ENCODE data around the gene RNF151. TPM values are rescaled to one million over a fixed set of nuclear protein-coding genes. Genes with fewer than 3 reads are reported as not detected.
A peak's percentile ranks its signal among the peaks of the same experiment; 100 is the strongest.

RNF151 gene
- total and polyA plus RNA-seq, 2 of the 13 experiments (the other 11 are each of a cell fraction or from before 2014, with no cell fraction given) = not detected

DNA sequence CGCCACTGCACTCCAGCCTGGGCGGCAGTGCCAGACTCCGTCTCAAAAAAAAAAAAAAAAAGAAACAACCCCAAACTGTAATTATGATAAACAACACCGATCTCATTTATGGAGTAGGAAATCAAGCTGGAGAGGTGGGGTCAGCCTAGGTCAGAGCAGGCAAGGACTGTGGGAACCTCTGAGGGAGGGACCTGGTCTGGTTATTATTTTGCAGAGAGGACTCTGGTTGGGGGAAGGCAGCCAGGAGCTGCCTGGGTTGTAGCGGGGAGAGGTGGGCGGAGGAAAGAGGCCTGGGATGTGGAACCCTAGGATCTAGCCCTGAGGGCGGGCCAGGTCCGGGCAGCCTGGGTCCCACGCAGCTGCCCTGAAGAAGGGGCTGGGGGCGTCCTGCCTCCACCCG is 37.6 kb upstream of the RNF151 start (continued):
- TF ChIP-seq E2F1 (CRISPR knock-in tag; IDR thresholded peaks at IDR 0.05) = no peak
- TF ChIP-seq HDAC1 (CRISPR knock-in tag; IDR thresholded peaks at IDR 0.05) = no peak
- peak; percentile 85 for TF ChIP-seq ZNF441 (CRISPR knock-in tag; IDR thresholded peaks at IDR 0.05; ENCODE audit: borderline replicate concordance)
- no peak for TF ChIP-seq ZNF10 (CRISPR knock-in tag; IDR thresholded peaks at IDR 0.05; ENCODE audit: borderline replicate concordance, low read depth)
- TF ChIP-seq, protein P1, sequence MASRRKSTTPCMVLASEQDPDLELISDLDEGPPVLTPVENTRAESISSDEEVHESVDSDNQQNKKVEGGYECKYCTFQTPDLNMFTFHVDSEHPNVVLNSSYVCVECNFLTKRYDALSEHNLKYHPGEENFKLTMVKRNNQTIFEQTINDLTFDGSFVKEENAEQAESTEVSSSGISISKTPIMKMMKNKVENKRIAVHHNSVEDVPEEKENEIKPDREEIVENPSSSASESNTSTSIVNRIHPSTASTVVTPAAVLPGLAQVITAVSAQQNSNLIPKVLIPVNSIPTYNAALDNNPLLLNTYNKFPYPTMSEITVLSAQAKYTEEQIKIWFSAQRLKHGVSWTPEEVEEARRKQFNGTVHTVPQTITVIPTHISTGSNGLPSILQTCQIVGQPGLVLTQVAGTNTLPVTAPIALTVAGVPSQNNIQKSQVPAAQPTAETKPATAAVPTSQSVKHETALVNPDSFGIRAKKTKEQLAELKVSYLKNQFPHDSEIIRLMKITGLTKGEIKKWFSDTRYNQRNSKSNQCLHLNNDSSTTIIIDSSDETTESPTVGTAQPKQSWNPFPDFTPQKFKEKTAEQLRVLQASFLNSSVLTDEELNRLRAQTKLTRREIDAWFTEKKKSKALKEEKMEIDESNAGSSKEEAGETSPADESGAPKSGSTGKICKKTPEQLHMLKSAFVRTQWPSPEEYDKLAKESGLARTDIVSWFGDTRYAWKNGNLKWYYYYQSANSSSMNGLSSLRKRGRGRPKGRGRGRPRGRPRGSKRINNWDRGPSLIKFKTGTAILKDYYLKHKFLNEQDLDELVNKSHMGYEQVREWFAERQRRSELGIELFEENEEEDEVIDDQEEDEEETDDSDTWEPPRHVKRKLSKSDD (CRISPR knock-in tag; IDR thresholded peaks at IDR 0.05; ENCODE audit: low read depth) = no peak
- no peak for TF ChIP-seq REPIN1 (CRISPR knock-in tag; IDR thresholded peaks at IDR 0.05; ENCODE audit: borderline replicate concordance, low read depth)
- TF ChIP-seq, protein P2, sequence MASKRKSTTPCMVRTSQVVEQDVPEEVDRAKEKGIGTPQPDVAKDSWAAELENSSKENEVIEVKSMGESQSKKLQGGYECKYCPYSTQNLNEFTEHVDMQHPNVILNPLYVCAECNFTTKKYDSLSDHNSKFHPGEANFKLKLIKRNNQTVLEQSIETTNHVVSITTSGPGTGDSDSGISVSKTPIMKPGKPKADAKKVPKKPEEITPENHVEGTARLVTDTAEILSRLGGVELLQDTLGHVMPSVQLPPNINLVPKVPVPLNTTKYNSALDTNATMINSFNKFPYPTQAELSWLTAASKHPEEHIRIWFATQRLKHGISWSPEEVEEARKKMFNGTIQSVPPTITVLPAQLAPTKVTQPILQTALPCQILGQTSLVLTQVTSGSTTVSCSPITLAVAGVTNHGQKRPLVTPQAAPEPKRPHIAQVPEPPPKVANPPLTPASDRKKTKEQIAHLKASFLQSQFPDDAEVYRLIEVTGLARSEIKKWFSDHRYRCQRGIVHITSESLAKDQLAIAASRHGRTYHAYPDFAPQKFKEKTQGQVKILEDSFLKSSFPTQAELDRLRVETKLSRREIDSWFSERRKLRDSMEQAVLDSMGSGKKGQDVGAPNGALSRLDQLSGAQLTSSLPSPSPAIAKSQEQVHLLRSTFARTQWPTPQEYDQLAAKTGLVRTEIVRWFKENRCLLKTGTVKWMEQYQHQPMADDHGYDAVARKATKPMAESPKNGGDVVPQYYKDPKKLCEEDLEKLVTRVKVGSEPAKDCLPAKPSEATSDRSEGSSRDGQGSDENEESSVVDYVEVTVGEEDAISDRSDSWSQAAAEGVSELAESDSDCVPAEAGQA (IDR thresholded peaks at IDR 0.05; ENCODE audit: low read depth) = no peak
- TF ChIP-seq, protein P2 (CRISPR knock-in tag; IDR thresholded peaks at IDR 0.05; ENCODE audit: borderline replicate concordance) = no peak
- no peak for TF ChIP-seq ZNF510 (CRISPR knock-in tag; IDR thresholded peaks at IDR 0.05; ENCODE audit: low read depth)
- TF ChIP-seq ZNF468 (CRISPR knock-in tag; IDR thresholded peaks at IDR 0.05) = no peak
- no peak for TF ChIP-seq KDM6A (CRISPR knock-in tag; IDR thresholded peaks at IDR 0.05; ENCODE audit: low read depth)
- TF ChIP-seq, protein P3, sequence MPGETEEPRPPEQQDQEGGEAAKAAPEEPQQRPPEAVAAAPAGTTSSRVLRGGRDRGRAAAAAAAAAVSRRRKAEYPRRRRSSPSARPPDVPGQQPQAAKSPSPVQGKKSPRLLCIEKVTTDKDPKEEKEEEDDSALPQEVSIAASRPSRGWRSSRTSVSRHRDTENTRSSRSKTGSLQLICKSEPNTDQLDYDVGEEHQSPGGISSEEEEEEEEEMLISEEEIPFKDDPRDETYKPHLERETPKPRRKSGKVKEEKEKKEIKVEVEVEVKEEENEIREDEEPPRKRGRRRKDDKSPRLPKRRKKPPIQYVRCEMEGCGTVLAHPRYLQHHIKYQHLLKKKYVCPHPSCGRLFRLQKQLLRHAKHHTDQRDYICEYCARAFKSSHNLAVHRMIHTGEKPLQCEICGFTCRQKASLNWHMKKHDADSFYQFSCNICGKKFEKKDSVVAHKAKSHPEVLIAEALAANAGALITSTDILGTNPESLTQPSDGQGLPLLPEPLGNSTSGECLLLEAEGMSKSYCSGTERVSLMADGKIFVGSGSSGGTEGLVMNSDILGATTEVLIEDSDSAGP (CRISPR knock-in tag; IDR thresholded peaks at IDR 0.05; ENCODE audit: borderline replicate concordance) = 0 out of 2 replicates have a peak, but pooled peaks have one; percentile 24
- TF ChIP-seq SP2 (CRISPR knock-in tag; IDR thresholded peaks at IDR 0.05) = peak; percentile 3; the same call in 1 of the 2 replicates
- no peak for TF ChIP-seq THAP11 (CRISPR knock-in tag; IDR thresholded peaks at IDR 0.05)
- TF ChIP-seq PBX2 (CRISPR knock-in tag; IDR thresholded peaks at IDR 0.05) = no peak
- TF ChIP-seq, protein P4, sequence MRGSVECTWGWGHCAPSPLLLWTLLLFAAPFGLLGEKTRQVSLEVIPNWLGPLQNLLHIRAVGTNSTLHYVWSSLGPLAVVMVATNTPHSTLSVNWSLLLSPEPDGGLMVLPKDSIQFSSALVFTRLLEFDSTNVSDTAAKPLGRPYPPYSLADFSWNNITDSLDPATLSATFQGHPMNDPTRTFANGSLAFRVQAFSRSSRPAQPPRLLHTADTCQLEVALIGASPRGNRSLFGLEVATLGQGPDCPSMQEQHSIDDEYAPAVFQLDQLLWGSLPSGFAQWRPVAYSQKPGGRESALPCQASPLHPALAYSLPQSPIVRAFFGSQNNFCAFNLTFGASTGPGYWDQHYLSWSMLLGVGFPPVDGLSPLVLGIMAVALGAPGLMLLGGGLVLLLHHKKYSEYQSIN (CRISPR knock-in tag; IDR thresholded peaks at IDR 0.05; ENCODE audit: borderline replicate concordance) = no peak

Data from HepG2 (cell line).